ENCODE measurements around the gene CCDC154. TPM values are rescaled to one million over a fixed set of nuclear protein-coding genes. Genes with fewer than 3 reads are reported as not detected.

Gene CCDC154
- polyA plus RNA-seq, 1 experiment: 0.02 TPM

GRCh38 chr16:1425616-1426370 lies 18.6 kb downstream of the CCDC154 start:
- Histone ChIP-seq H3K27me3 (ENCODE audit: control insufficient read depth, insufficient read depth, low read length) (no peaks in the 10 kb centered on the region), H3K9me3 (ENCODE audit: control insufficient read depth, insufficient read depth, low read length) (peaks cover 5% of the 10 kb centered on the region), H3K4me3 (ENCODE audit: low read depth, low read length) (no peak overlapping the region), H3K27ac (ENCODE audit: low read depth, low read length) (no peak overlapping the region)
- CTCF ChIA-PET: no interaction called here
- POLR2A ChIA-PET: no interaction called here
- no peak for DNase-seq (ENCODE audit: low read depth, low spot score)
- no peak for TF ChIP-seq CTCF (IDR thresholded peaks at IDR 0.05; ENCODE audit: low read depth, low read length)

GRCh38 chr16:1424028-1424427 lies 20.3 kb downstream of the CCDC154 start:
- Histone ChIP-seq H3K9me3 (ENCODE audit: control insufficient read depth, insufficient read depth, low read length) (peaks cover 10% of the 10 kb centered on the region), H3K27ac (ENCODE audit: low read depth, low read length) (no peak overlapping the region), H3K4me3 (ENCODE audit: low read depth, low read length) (no peak overlapping the region), H3K27me3 (ENCODE audit: control insufficient read depth, insufficient read depth, low read length) (no peaks in the 10 kb centered on the region)
- POLR2A ChIA-PET: interaction anchor here (0.7 kb wide), 1 partner anchor 283 kb away, joined by 8 read pairs; no protein-coding TSS in a partner anchor
- CTCF ChIA-PET: no interaction called here
- TF ChIP-seq CTCF (IDR thresholded peaks at IDR 0.05; ENCODE audit: low read depth, low read length): no peak
- DNase-seq (ENCODE audit: low read depth, low spot score): no peak

GRCh38 chr16:1422076-1422475 lies 22.3 kb downstream of the CCDC154 start:
- no peak overlapping the region for H3K27ac ChIP-seq (ENCODE audit: low read depth, low read length)
- no peak overlapping the region for H3K4me3 ChIP-seq (ENCODE audit: low read depth, low read length)
- H3K27me3 ChIP-seq (ENCODE audit: control insufficient read depth, insufficient read depth, low read length): no peaks in the 10 kb centered on the region
- POLR2A ChIA-PET: no interaction called here
- CTCF ChIA-PET: no interaction called here
- H3K9me3 ChIP-seq (ENCODE audit: control insufficient read depth, insufficient read depth, low read length): peaks cover 10% of the 10 kb centered on the region
- TF ChIP-seq CTCF (IDR thresholded peaks at IDR 0.05; ENCODE audit: low read depth, low read length): no peak
- DNase-seq (ENCODE audit: low read depth, low spot score): no peak

- ChIA-PET CTCF (no interaction called here), POLR2A (interaction anchor here (0.6 to 1.0 kb wide), 5 partner anchors 12 to 870 kb away, joined by 3 to 6 read pairs (median 4); no protein-coding TSS in a partner anchor)
- Histone ChIP-seq H3K4me3 (ENCODE audit: low read depth, low read length) (peak overlapping the region; percentile 100), H3K27me3 (ENCODE audit: control insufficient read depth, insufficient read depth, low read length) (no peaks in the 10 kb centered on the region), H3K27ac (ENCODE audit: low read depth, low read length) (peak overlapping the region; percentile 39), H3K9me3 (ENCODE audit: control insufficient read depth, insufficient read depth, low read length) (peaks cover 10% of the 10 kb centered on the region)
- DNase-seq (ENCODE audit: low read depth, low spot score): no peak
- TF ChIP-seq CTCF (IDR thresholded peaks at IDR 0.05; ENCODE audit: low read depth, low read length): no peak
These were observed 24.2 kb downstream of the CCDC154 start for GRCh38 chr16:1420111-1420539.

GRCh38 chr16:1416521-1416941 lies 27.8 kb downstream of the CCDC154 start:
- Histone ChIP-seq H3K27me3 (ENCODE audit: control insufficient read depth, insufficient read depth, low read length) (no peaks in the 10 kb centered on the region), H3K4me3 (ENCODE audit: low read depth, low read length) (no peak overlapping the region), H3K9me3 (ENCODE audit: control insufficient read depth, insufficient read depth, low read length) (peaks cover 5% of the 10 kb centered on the region; the same call in 1 of the 2 replicates), H3K27ac (ENCODE audit: low read depth, low read length) (no peak overlapping the region)
- CTCF ChIA-PET: no interaction called here
- POLR2A ChIA-PET: no interaction called here
- TF ChIP-seq CTCF (IDR thresholded peaks at IDR 0.05; ENCODE audit: low read depth, low read length): no peak
- DNase-seq (ENCODE audit: low read depth, low spot score): no peak

All from AG04450 (cell line).